Lower leg skin (tissue), 4 donors: ENCODE results near the gene PIP5K1C. TPM values are rescaled to one million over a fixed set of nuclear protein-coding genes. Genes with fewer than 3 reads are reported as not detected.

Experiments
- DNase-seq, 2 donors: peaks; one replicate each; pipeline ENCODE4 v3.0.0-alpha.2; 2019; ENCODE audit warnings: low spot score in 2 of 2
- H3K4me3 ChIP-seq: fragments of 200-600 bp; sonication (generic); 2 replicates; pipeline ENCODE4 v1.5.1; 2017; ENCODE audit warnings: mild to moderate bottlenecking, low read depth; ENCODE audit not compliant: poor library complexity, severe bottlenecking
- POLR2A ChIP-seq, 2 donors: fragments of 450-650 bp; IDR thresholded peaks; one replicate each; pipeline ENCODE4 v1.6.1; 2016 to 2017; ENCODE audit warnings: antibody characterized with exemption in 2 of 2, mild to moderate bottlenecking in 1 of 2, moderate library complexity in 1 of 2
- WGBS, 2 donors: methylation state at CpG; one replicate each; pipeline ENCODE4 v1.1.5; 2018; 5-methylcytosine and 5-hydroxymethylcytosine counted together
- intact Hi-C: fragments of 100-400 bp; cut with DNase I; formaldehyde crosslinking; loops from one replicate; pipeline ENCODE4 v1.15.0; 2023; ENCODE audit warnings: low total_unique reads
- total RNA-seq, 4 donors: library from RNA; depleted of rRNA; stranded (reverse); fragments of >200 nt; gene quantifications; one replicate each; pipeline ENCODE4 v1.1.0, GENCODE V29; 2016
- TF ChIP-seq, protein P1 (sequence below), 3 donors: fragments of 450-650 bp; IDR thresholded peaks; one replicate each; pipeline ENCODE4 v1.5.1; 2016; ENCODE audit warnings: antibody characterized with exemption in 3 of 3, mild to moderate bottlenecking in 3 of 3, moderate library complexity in 2 of 3

PIP5K1C gene
- total RNA-seq, 4 donors from 2014 or later: 14.1 to 27.3 (median 22.1) TPM

GRCh38 chr19:3619631-3620012 is 80.6 kb downstream of the PIP5K1C start:
- intact Hi-C loops: loop anchor here (10.0 kb wide), 2 partner anchors 95 to 305 kb away; no protein-coding TSS in a partner anchor
- WGBS, 2 donors: 71 to 82% methylated on average over 12 to 17 of the region's 17 CpGs

GRCh38 chr19:3618811-3619630 is 81.2 kb downstream of the PIP5K1C start:
- 87 to 90% methylated on average over 25 of the region's 31 CpGs for WGBS, 2 donors

More at GRCh38 chr19:3619631-3620012, 80.6 kb downstream of the PIP5K1C start:
- no peak for TF ChIP-seq POLR2A (IDR thresholded peaks at IDR 0.05)
- TF ChIP-seq, protein P1, sequence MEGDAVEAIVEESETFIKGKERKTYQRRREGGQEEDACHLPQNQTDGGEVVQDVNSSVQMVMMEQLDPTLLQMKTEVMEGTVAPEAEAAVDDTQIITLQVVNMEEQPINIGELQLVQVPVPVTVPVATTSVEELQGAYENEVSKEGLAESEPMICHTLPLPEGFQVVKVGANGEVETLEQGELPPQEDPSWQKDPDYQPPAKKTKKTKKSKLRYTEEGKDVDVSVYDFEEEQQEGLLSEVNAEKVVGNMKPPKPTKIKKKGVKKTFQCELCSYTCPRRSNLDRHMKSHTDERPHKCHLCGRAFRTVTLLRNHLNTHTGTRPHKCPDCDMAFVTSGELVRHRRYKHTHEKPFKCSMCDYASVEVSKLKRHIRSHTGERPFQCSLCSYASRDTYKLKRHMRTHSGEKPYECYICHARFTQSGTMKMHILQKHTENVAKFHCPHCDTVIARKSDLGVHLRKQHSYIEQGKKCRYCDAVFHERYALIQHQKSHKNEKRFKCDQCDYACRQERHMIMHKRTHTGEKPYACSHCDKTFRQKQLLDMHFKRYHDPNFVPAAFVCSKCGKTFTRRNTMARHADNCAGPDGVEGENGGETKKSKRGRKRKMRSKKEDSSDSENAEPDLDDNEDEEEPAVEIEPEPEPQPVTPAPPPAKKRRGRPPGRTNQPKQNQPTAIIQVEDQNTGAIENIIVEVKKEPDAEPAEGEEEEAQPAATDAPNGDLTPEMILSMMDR (IDR thresholded peaks at IDR 0.05): no peak
- H3K4me3 ChIP-seq: no peak overlapping the region
- DNase-seq: no peak

GRCh38 chr19:3618144-3618810 is 82.0 kb downstream of the PIP5K1C start:
- WGBS, 2 donors: 39 to 63% methylated on average over 15 to 18 of the region's 31 CpGs
- no peak for DNase-seq
- no peak overlapping the region for H3K4me3 ChIP-seq
- no peak for TF ChIP-seq POLR2A (IDR thresholded peaks at IDR 0.05)
- TF ChIP-seq, protein P1 (IDR thresholded peaks at IDR 0.05): peak in 1 of 3 donors; percentile 84
- intact Hi-C loops: loop anchor here (10.0 kb wide), 2 partner anchors 93 to 303 kb away; no protein-coding TSS in a partner anchor

More at GRCh38 chr19:3618811-3619630, 81.2 kb downstream of the PIP5K1C start:
- intact Hi-C loops: loop anchor here (10.0 kb wide), 2 partner anchors 94 to 304 kb away; no protein-coding TSS in a partner anchor
- no peak for TF ChIP-seq POLR2A (IDR thresholded peaks at IDR 0.05)
- TF ChIP-seq, protein P1 (IDR thresholded peaks at IDR 0.05): no peak
- H3K4me3 ChIP-seq: no peak overlapping the region
- DNase-seq: no peak

DNA sequence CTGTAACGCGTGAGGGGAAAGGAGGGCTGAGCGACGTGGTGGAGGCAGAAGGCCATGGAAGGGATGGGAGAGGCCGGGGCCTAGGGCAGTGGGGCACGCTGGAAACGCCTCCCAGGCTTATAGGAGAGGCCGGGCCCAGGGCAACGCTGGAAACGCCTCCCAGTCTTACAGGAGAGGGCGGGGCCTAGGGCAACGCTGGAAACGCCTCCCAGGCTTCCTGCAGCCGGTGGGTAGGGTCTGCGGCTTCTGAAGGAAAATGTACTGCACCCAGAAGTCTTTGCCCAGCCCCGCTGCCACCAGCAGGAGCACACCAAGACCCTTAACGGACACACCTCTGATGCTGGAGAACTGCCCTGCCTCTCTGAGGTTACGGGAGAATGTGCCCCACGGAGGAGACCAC is 82.8 kb downstream of the PIP5K1C start:
- H3K4me3 ChIP-seq: no peak overlapping the region
- no peak for DNase-seq
- 63 to 75% methylated on average over 19 of the region's 19 CpGs for WGBS, 2 donors
- TF ChIP-seq POLR2A (IDR thresholded peaks at IDR 0.05): no peak
- TF ChIP-seq, protein P1 (IDR thresholded peaks at IDR 0.05): no peak
- intact Hi-C loops: loop anchor here (10.0 kb wide), 2 partner anchors 93 to 303 kb away; no protein-coding TSS in a partner anchor

DNA sequence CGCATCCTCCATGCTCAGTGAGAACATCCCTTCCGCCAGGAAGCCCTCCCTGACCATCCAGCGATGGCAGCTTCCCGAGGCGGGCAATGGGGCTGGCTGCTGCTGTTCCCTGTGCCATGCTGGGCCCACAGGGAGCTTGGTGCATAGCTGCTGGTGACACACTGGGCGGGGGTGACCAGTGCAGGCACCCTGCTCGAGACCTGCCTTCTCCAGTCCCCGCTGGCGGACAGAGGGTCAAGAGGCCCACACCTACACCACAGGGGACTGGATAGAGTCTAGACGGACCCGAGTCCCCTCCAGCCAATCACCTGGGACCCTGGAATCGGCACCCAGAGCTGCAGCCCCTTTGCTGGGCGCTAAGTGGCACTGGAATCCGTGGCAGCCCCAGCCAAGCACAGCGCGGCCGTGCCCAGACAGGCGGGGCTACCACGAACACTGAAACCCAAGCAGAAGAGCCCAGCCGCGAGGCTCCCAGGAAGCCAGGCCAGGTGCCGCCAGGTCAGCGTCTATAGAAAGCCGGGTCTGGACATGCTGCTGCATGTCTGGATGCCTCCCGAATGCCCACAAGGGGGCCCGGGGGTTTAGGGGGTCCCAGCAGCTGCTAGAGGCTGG is 84.6 kb downstream of the PIP5K1C start:
- DNase-seq: no peak
- no peak overlapping the region for H3K4me3 ChIP-seq
- TF ChIP-seq, protein P1 (IDR thresholded peaks at IDR 0.05): no peak
- TF ChIP-seq POLR2A (IDR thresholded peaks at IDR 0.05): no peak
- intact Hi-C loops: loop anchor here (10.0 kb wide), 2 partner anchors 91 to 301 kb away; no protein-coding TSS in a partner anchor
- 90 to 91% methylated on average over 10 to 23 of the region's 26 CpGs for WGBS, 2 donors
